ENCODE data around the gene SAPCD2.

Gene SAPCD2

GRCh38 chr9:137075275-137075775 lies 5.0 kb upstream of the SAPCD2 start:
- Histone ChIP-seq H3K36me3 (peaks cover 0 to 22% (median 0%) of the 10 kb centered on the region in 11 experiments; a peak in 10 of 22 replicates), H3K4me1 (peaks cover 72 to 90% (median 79%) of the 10 kb centered on the region in 10 experiments), H3K9me3 (replicated peaks in 1 of 11) (no peaks in the 10 kb centered on the region), H4K20me1 (peaks cover 12 to 25% (median 22%) of the 10 kb centered on the region in 11 experiments; a peak in 18 of 22 replicates), H3K4me2 (peak overlapping the region; percentile 49 to 99 (median 77)), H3K27me3 (no peaks in the 10 kb centered on the region; a peak in 1 of 22 replicates), H3K4me3 (no peak overlapping the region; a peak in 1 of 20 replicates), H3K27ac (peak overlapping the region in 10 of 11 experiments; percentile 12 to 80 (median 66); a peak in 16 of 22 replicates), H3K9ac (peak overlapping the region in 8 of 11 experiments; percentile 3 to 58 (median 40); a peak in 11 of 22 replicates)
- peak in 10 of 11 experiments; percentile 31 to 87 (median 74); a peak in 15 of 22 replicates for TF ChIP-seq Cebpa-rat (IDR thresholded peaks at IDR 0.05)

GRCh38 chr9:137074657-137075274 lies 4.4 kb upstream of the SAPCD2 start:
- peak overlapping the region; percentile 49 to 99 (median 77) for H3K4me2 ChIP-seq
- peaks cover 10 to 24% (median 19%) of the 10 kb centered on the region in 11 experiments for H4K20me1 ChIP-seq
- no peaks in the 10 kb centered on the region for H3K9me3 ChIP-seq (replicated peaks in 1 of 11)
- peaks cover 0 to 16% (median 0%) of the 10 kb centered on the region in 11 experiments; a peak in 9 of 22 replicates for H3K36me3 ChIP-seq
- no peak for TF ChIP-seq Cebpa-rat (IDR thresholded peaks at IDR 0.05)
- no peaks in the 10 kb centered on the region; a peak in 1 of 22 replicates for H3K27me3 ChIP-seq
- peak overlapping the region in 8 of 11 experiments; percentile 3 to 58 (median 40); a peak in 12 of 22 replicates for H3K9ac ChIP-seq
- peaks cover 67 to 88% (median 77%) of the 10 kb centered on the region in 10 experiments for H3K4me1 ChIP-seq
- H3K4me3 ChIP-seq, result no peak overlapping the region
- peak overlapping the region in 10 of 11 experiments; percentile 12 to 80 (median 66); a peak in 17 of 22 replicates for H3K27ac ChIP-seq

- peaks cover 9 to 24% (median 20%) of the 10 kb centered on the region in 11 experiments; a peak in 21 of 22 replicates for H4K20me1 ChIP-seq
- H3K27me3 ChIP-seq, result no peaks in the 10 kb centered on the region; a peak in 1 of 22 replicates
- no peaks in the 10 kb centered on the region for H3K9me3 ChIP-seq (replicated peaks in 1 of 11)
- H3K27ac ChIP-seq, result peak overlapping the region in 4 of 11 experiments; percentile 51 to 80 (median 70); a peak in 8 of 22 replicates
- H3K36me3 ChIP-seq, result peaks cover 0 to 9% (median 0%) of the 10 kb centered on the region in 11 experiments; a peak in 8 of 22 replicates
- no peak for TF ChIP-seq Cebpa-rat (IDR thresholded peaks at IDR 0.05)
- no peak overlapping the region for H3K4me3 ChIP-seq
- H3K9ac ChIP-seq, result peak overlapping the region in 2 of 11 experiments; percentile 25 to 55; a peak in 4 of 22 replicates
- H3K4me1 ChIP-seq, result peaks cover 66 to 88% (median 77%) of the 10 kb centered on the region in 10 experiments
- H3K4me2 ChIP-seq, result peak overlapping the region; percentile 53 to 99 (median 82); a peak in 20 of 22 replicates
Measured at GRCh38 chr9:137073992-137074399, 3.6 kb upstream of the SAPCD2 start.

DNA sequence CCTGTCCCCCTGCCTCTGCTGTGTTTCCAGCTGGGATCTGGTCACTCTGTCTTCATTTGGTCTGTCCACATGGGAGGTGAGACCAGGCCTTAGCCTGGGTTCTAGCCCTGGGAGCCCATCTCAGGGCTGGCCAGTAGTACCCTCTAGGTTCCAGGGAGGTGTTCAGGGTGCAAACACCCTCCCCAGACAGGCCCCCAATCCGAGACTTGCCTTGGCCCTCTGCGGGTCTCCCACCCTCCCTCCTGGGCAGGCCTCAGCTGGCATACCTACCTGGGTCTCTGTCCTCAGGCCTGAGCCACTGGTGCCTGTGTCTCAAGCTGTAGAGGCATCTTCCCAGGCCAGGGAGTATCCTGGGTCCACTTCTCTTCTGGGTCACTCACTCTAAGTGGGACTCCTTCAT lies 925 bp upstream of the SAPCD2 start:
- H3K36me3 ChIP-seq, result peaks cover 0 to 7% (median 3%) of the 10 kb centered on the region in 11 experiments; a peak in 10 of 22 replicates
- no peaks in the 10 kb centered on the region for H3K27me3 ChIP-seq
- H3K4me1 ChIP-seq, result peaks cover 68 to 94% (median 75%) of the 10 kb centered on the region in 10 experiments
- peak overlapping the region; percentile 87 to 100 (median 97) for H3K4me2 ChIP-seq
- H3K9me3 ChIP-seq (replicated peaks in 1 of 11), result no peaks in the 10 kb centered on the region
- TF ChIP-seq Cebpa-rat (IDR thresholded peaks at IDR 0.05), result no peak
- H3K9ac ChIP-seq, result peak overlapping the region; percentile 60 to 84 (median 73); a peak in 20 of 22 replicates
- H3K27ac ChIP-seq, result peak overlapping the region in 10 of 11 experiments; percentile 33 to 82 (median 67); a peak in 15 of 22 replicates
- peaks cover 0 to 39% (median 37%) of the 10 kb centered on the region in 11 experiments; a peak in 18 of 22 replicates for H4K20me1 ChIP-seq
- peak overlapping the region; percentile 53 to 86 (median 73); a peak in 17 of 20 replicates for H3K4me3 ChIP-seq

DNA sequence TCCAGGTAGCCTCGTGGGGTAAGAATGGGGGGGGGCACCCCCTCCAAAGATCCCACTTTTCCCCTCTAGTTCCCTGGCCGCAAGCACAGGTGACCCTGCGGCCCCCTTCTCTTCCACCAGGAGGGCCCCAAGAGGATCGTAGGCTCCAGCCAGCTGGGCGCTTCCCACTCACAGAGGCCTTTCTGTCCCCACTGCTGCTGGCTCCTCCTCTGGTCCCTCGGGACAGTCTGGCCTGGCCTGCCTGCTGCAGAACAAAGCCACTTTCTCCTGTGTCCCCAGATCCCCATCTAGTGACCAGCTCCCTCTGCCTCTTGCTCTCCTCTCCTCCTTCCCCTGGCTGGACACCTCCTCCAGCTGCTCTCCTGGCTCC lies 534 bp upstream of the SAPCD2 start:
- Histone ChIP-seq H3K4me1 (peaks cover 65 to 90% (median 73%) of the 10 kb centered on the region in 10 experiments), H3K9me3 (replicated peaks in 1 of 11) (no peaks in the 10 kb centered on the region), H3K36me3 (peaks cover 0 to 10% (median 7%) of the 10 kb centered on the region in 11 experiments; a peak in 13 of 22 replicates), H3K9ac (peak overlapping the region; percentile 60 to 84 (median 73)), H3K27me3 (no peaks in the 10 kb centered on the region), H3K27ac (peak overlapping the region in 10 of 11 experiments; percentile 33 to 82 (median 67); a peak in 17 of 22 replicates), H3K4me3 (peak overlapping the region; percentile 53 to 86 (median 73)), H3K4me2 (peak overlapping the region; percentile 87 to 100 (median 97)), H4K20me1 (peaks cover 0 to 43% (median 41%) of the 10 kb centered on the region in 11 experiments; a peak in 18 of 22 replicates)
- no peak for TF ChIP-seq Cebpa-rat (IDR thresholded peaks at IDR 0.05)

GRCh38 chr9:137069508-137070091 lies 757 bp downstream of the SAPCD2 start:
- TF ChIP-seq Cebpa-rat (IDR thresholded peaks at IDR 0.05), result no peak
- Histone ChIP-seq H3K27ac (peak overlapping the region in 9 of 11 experiments; percentile 62 to 82 (median 68); a peak in 18 of 22 replicates), H3K9me3 (replicated peaks in 1 of 11) (no peaks in the 10 kb centered on the region), H3K4me3 (peak overlapping the region; percentile 53 to 86 (median 73)), H4K20me1 (peaks cover 0 to 56% (median 50%) of the 10 kb centered on the region in 11 experiments; a peak in 18 of 22 replicates), H3K9ac (peak overlapping the region; percentile 43 to 84 (median 73); a peak in 21 of 22 replicates), H3K27me3 (no peaks in the 10 kb centered on the region), H3K4me1 (peaks cover 52 to 77% (median 60%) of the 10 kb centered on the region in 10 experiments), H3K36me3 (peaks cover 0 to 23% (median 20%) of the 10 kb centered on the region in 11 experiments; a peak in 16 of 22 replicates), H3K4me2 (peak overlapping the region; percentile 87 to 100 (median 97))

DNA sequence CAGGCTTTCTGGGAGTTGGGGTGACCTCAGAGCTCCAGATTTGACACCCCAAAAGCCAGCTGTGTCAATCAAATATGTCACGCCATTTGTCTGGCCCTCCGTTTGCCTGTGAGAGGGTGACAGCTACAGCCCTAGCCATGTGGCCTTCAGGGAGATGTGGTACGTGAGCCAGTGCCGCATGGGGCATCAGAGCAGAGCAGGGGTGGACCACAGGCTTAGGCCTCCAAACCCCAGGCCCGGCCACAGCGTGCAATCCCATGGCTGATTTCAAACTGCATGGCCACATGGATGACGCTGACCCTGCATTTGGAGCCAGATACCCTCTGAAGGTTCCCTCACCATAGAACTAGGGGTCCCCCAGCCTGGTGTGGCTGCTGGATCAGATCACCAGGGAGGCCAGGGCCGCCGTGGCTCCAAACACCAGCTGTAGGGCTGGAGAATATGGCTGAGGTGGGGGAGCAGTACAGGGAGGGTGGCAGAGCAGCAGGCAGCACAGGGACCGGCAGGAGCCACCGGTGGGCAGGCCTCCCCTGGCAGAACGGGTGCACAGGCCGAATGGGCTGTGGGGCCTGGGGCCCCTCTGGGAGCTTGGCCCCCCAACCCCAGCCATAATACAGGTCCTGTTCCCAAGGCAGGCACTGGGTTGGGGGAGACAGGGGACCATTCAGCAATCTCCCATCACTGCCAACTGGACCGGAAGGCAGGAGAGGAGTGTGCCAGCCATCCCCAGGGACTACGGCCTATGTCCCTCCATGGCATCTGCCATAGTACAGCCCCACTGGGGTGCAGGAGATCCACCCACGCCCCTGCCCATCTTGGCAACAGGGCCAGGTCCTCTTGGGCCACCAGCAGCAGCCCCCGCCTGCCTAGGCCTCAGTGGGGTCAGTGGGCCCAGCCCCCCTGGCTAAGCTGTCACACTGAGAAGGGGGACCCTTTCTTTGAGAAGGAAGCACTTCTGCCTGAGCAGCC lies 1.5 kb downstream of the SAPCD2 start:
- Histone ChIP-seq H3K27ac (peak overlapping the region in 4 of 11 experiments; percentile 3 to 76 (median 67); a peak in 5 of 22 replicates), H3K9ac (peak overlapping the region; percentile 43 to 84 (median 73); a peak in 20 of 22 replicates), H3K4me3 (peak overlapping the region; percentile 53 to 86 (median 73)), H3K9me3 (replicated peaks in 1 of 11) (no peaks in the 10 kb centered on the region), H3K4me1 (peaks cover 44 to 71% (median 52%) of the 10 kb centered on the region in 10 experiments), H3K36me3 (peaks cover 0 to 29% (median 26%) of the 10 kb centered on the region in 11 experiments; a peak in 16 of 22 replicates), H3K27me3 (no peaks in the 10 kb centered on the region), H4K20me1 (peaks cover 0 to 64% (median 56%) of the 10 kb centered on the region in 11 experiments; a peak in 18 of 22 replicates), H3K4me2 (peak overlapping the region; percentile 87 to 100 (median 97))
- TF ChIP-seq Cebpa-rat (IDR thresholded peaks at IDR 0.05), result no peak

All from BLaER1 treated with 17β-estradiol and CSF1 and Interleukin-3, amounts not matched to agents 10 nM and 100 nM (cell line).